Activated CD4-positive, CD25-positive, alpha-beta regulatory T cell treated with anti-CD3 and anti-CD28 coated beads, Interleukin-2, amount 50 U/mL, for 24 hours (primary cell): ENCODE measurements around the gene PSMD9.
A peak's percentile ranks its signal among the peaks of the same experiment; 100 is the strongest.
"Not testable (repeated sequence)": the region's sequence is repeated elsewhere in the genome, so short reads cannot be mapped to it uniquely, and the experiment has no call there.

Experiments
- ATAC-seq, 2 donors: fragments of 150-1000 bp; cut with Tn5 transposase; one replicate each; pipeline ENCODE4 v1.10.0; 2021; ENCODE audit warnings: mild to moderate bottlenecking in 1 of 2, moderate library complexity in 1 of 2

The PSMD9 gene

DNA sequence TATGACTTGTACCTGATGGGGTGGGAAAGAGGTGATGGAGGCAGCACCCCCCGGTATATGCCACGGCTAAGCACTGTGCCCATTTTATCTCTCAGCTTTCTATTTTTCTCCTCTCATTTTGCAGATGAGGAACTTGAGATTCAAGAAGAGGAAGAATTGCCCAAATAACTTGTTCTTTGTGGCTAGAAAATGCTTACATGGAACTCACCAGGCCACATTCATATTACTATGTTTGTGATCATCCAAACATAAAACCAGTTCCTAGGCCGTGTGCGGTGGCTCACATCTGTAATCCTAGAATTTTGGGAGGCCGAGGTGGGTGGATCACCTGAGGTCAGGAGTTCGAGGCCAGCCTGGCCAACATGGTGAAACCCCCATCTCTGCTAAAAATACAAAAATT, 14.5 kb upstream of the PSMD9 start:
- ATAC-seq = no peak

DNA sequence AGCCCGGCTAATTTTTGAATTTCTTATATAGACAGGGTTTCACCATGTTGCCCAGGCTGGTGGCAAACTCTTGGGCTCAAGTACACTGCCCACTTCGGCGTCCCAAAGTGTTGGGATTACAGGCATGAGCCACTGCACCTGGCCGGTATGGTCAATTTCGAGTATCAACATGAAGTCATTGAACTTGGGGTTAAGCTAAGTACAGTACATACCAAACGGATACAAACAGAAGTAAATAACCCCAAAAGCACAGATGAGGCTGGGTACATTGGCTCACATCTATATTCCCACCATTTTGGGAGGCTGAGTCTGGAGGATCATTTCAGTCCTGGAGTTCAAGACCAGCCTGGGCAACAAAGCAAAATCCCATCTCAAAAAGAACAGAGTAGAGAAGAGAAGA, 13.0 kb upstream of the PSMD9 start:
- no peak for ATAC-seq

DNA sequence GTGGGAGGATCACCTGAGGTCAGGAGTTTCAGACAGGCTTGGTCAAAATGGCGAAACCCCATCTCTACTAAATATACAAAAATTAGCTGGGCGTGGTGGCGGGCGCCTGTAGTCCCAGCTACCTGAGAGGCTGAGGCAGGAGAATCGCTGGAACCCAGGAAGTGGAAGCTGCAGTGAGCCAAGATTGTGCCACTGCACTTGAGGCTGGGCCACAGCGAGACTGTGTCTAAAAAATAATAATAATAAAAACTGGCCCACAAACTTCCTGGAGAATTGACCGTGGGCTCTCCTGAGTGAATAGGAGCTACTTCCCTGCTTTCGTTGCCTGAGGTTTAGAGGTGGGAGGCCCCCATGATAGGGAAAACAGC, 12.5 kb upstream of the PSMD9 start:
- ATAC-seq = not testable (repeated sequence)

- no peak for ATAC-seq
Observed at GRCh38 chr12:121883315-121883660, 5.3 kb upstream of the PSMD9 start.

GRCh38 chr12:121885129-121885528, 3.5 kb upstream of the PSMD9 start:
- ATAC-seq = not testable (repeated sequence)

- no peak for ATAC-seq
Observed at GRCh38 chr12:121888083-121888477, 510 bp upstream of the PSMD9 start.

- ATAC-seq = no peak
Observed at GRCh38 chr12:121889274-121889624, 659 bp downstream of the PSMD9 start.

GRCh38 chr12:121889661-121890060, 1.1 kb downstream of the PSMD9 start:
- ATAC-seq = not testable (repeated sequence)

GRCh38 chr12:121892673-121893561, 4.3 kb downstream of the PSMD9 start:
- ATAC-seq = no peak

GRCh38 chr12:121893961-121894460, 5.4 kb downstream of the PSMD9 start:
- peak; percentile 49 to 68 for ATAC-seq

GRCh38 chr12:121894633-121895032, 6.0 kb downstream of the PSMD9 start:
- ATAC-seq = no peak

DNA sequence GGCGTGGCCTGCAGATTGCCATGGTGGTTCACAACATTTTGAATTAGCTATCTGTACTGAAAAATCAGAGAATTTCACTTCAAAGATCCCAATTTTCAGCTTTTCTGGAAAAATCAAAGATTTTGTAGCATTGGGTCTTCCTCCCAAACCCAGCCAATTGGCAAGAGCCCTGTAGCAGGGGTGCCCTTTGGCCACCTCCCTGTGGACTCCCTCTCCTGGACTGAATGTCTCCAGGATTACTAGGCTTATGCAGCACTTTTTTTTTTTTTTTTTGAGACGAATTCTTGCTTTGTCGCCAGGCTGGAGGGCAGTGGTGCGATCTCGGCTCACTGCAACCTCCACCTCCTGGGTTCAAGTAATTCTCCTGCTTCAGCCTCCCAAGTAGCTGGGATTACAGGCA, 9.7 kb downstream of the PSMD9 start:
- ATAC-seq = no peak

GRCh38 chr12:121899590-121899989, 11.0 kb downstream of the PSMD9 start:
- ATAC-seq = no peak

- ATAC-seq = no peak
Observed at GRCh38 chr12:121903202-121903601, 14.6 kb downstream of the PSMD9 start.

- ATAC-seq = no peak
Observed at GRCh38 chr12:121905746-121906145, 17.2 kb downstream of the PSMD9 start.

DNA sequence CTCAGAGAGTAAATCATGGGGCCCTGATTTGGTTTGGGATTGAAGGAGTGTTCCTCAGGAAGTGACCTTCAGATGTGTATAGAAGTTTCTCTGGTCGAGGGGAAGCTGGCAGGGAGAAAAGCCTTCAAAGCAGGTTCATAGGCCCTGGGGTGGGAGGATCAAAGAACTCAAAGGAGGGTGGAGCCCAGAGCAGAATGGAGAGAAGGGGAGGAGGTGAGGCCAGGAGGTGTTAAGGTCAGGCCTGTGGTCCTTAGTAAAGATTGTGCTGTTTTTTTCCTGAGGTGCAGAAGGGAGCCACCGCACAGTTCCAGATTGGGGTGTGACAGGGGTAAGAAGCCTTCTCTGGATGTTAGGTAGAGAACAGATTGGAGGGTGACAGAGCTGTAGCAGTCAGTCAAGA, 20.1 kb downstream of the PSMD9 start:
- no peak for ATAC-seq

DNA sequence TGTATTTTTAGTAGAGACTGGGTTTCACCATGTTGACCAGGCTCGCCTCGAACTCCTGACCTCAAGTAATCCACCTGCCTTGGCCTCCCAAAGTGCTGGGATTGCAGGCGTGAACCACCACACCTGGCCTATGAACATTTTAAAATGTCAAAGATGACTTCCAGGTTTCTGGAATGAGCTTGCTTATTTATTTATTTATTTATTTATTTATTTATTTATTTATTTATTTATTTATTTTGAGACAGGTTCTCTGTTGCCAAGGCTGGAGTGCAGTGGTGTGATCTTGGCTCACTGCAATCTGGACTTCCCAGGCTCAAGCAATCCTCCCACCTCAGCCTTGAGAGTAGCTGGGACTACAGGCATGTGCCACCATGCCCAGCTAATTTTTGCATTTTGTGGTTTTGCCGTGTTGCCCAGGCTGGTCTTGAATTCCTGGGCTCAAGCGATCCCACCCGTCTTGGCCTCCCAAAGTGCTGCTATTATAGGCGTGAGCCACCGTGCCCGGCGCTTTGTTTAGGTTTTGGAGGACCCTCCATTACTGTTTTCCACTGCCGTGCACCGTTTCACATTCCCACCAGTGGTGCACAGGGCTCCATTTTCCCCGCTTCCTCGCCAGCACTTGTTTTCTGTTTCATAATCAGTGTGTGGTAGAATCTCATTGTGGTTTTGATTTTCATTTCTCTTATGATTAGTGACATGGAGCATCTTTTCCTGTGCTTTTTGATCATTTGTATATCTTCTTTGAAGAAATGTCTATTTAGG, 23.4 kb downstream of the PSMD9 start:
- ATAC-seq = peak in 1 of 2 donors; percentile 64

DNA sequence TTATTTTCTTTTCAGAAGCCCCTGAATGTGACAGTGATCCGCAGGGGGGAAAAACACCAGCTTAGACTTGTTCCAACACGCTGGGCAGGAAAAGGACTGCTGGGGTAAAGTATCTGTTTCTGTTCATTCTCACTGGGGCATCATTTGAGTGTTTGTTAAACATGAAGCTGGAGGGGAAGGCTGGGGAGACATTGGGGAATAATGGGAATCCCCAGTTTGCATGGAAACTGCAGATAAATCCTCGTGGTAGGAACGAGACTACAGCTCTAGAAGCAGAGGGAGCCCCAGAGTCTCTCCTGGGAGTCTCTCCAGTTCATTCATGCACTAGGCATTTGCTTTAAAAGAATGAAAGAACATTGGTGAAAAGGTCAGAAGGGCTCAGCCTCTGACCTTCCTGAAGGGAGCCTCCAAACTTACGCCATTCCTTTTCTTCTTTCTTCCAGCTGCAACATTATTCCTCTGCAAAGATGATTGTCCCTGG, 27.3 kb downstream of the PSMD9 start:
- no peak for ATAC-seq

GRCh38 chr12:121916719-121917118, 28.1 kb downstream of the PSMD9 start:
- ATAC-seq = no peak

DNA sequence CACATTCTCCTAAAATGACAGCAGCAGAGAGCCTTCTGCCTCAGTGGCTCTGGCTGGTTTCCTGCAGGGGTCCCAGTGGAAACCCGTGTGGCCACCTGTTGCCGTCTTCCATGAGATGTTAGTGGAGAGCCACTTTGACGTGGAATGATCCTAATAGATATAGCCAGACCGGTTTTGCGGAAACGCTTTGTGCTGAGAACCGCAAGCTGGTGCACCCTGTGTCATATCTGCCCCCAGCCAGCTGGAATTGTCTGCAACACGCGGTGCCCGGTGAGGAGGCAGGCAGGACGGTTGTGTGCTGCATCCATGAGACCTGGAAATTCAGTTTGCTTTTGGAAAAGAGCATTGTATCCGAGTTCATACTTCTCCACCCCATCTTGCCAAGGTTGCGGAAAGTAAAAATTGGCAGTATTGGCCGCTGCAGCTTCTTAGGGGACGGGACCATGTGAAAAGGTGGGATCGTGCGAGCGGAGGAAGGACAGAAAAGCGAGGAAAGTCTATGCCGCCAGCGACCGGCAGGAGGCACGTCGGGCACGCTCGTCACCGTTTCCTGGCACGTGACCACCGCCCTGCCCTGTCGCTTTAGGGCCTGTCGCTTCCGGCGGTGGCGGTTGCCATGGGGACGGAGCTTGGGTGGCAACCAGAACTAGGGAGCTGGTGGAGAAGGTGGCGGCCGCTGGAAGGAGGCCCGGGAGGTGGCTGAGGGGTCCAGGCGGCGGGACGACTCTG, 29.5 kb downstream of the PSMD9 start, which contains the start of gene CFAP251:
CFAP251 (plus strand) TSS at position 643 of the 729 bp plus-strand sequence. CDS start 2,714 bp downstream, outside the sequence.
- peak; percentile 99 for ATAC-seq

GRCh38 chr12:121918679-121919038, 30.1 kb downstream of the PSMD9 start:
- peak in 1 of 2 donors; percentile 30 for ATAC-seq

- ATAC-seq = no peak
Observed at GRCh38 chr12:121921066-121921465, 32.5 kb downstream of the PSMD9 start.

DNA sequence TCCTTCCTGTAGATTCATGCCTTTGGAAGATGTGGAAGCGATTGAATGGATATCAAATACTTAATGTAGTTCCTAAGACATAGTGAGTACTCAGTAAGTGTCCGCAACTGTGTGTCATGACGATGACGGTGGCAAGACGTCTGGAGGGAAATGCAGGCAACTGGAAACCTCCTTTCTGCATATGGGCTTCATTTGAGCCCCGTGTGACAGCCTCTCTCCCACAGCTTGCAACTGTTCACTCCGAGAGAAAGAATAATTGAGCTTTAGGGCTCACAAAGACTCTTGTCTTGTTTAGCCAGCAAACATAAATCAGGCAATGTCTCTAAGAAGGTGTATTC, 36.7 kb downstream of the PSMD9 start:
- no peak for ATAC-seq
